Endothelial cell of umbilical vein (primary cell): ENCODE measurements around the gene CNTN1. TPM values are rescaled to one million over a fixed set of nuclear protein-coding genes. Genes with fewer than 3 reads are reported as not detected.

Experiments used
- BruUV-seq: library from RNA; stranded (reverse); fragments of 400-500 nt; replicated peaks from 2 replicates; lab custom pipeline; 2021; lab: Mats Ljungman, UMichigan
- CTCF ChIA-PET: fragments of 300-600, 350-600 bp; sonication (Branson Sonifier 250); formaldehyde crosslinking; loops from one replicate; lab custom pipeline; 2021; ENCODE audit warnings: antibody characterized with exemption, inconsistent platforms; lab: Charles Lee
- POLR2A ChIA-PET: fragments of 300-600, 350-600 bp; sonication (Branson Sonifier 250); formaldehyde crosslinking; loops from one replicate; lab custom pipeline; 2021; ENCODE audit warnings: antibody characterized with exemption, inconsistent platforms; lab: Charles Lee
- DNase-seq: peaks from one replicate; pipeline ENCODE4 v3.0.0-alpha.2; 2011; ENCODE audit warnings: low read depth, low spot score
- FAIRE-seq: peaks from 2 replicates; lab custom pipeline; 2011; peaks lifted over from hg19 to GRCh38; lab: Jason Lieb, UNC
- H2AFZ ChIP-seq: 2 replicates; pipeline ENCODE4 v1.6.0; 2012; ENCODE audit warnings: low read depth, low read length, control low read depth, inconsistent platforms
- H3K27ac ChIP-seq: 2 replicates; pipeline ENCODE4 v1.5.1; 2011; ENCODE audit warnings: low read depth, mild to moderate bottlenecking, control low read depth, low read length, moderate library complexity; ENCODE audit not compliant: insufficient read depth
- H3K27me3 ChIP-seq, 2 experiments: 2 replicates each; pipeline versions ENCODE4 v1.6.0 to v1.6.1; 2011; ENCODE audit warnings: low read length in 2 of 2, mixed read lengths in 1 of 2; ENCODE audit not compliant: control insufficient read depth in 2 of 2, insufficient read depth in 2 of 2
- H3K36me3 ChIP-seq, 2 experiments: 2 replicates in 1 of 2; 3 replicates in 1 of 2; pipeline ENCODE4 v1.5.1; 2011; ENCODE audit warnings: low read length in 2 of 2, mild to moderate bottlenecking in 1 of 2, moderate library complexity in 1 of 2; ENCODE audit not compliant: control insufficient read depth in 2 of 2, insufficient read depth in 2 of 2; ENCODE audit errors: extremely low read depth in 1 of 2
- H3K4me1 ChIP-seq: 3 replicates; pipeline ENCODE4 v1.5.1; 2011; ENCODE audit warnings: mild to moderate bottlenecking, low read length; ENCODE audit not compliant: control insufficient read depth, insufficient read depth; ENCODE audit errors: extremely low read depth
- H3K4me2 ChIP-seq: 2 replicates; pipeline ENCODE4 v1.6.1; 2011; ENCODE audit warnings: low read length, control low read depth, mixed read lengths; ENCODE audit not compliant: insufficient read depth
- H3K4me3 ChIP-seq, 3 experiments: fragments of 200-600 bp in 1 of 3; sonication (generic), shearing (Covaris generic) in 1 of 3; replicated peaks in 1 of 3; 2 replicates each; pipeline ENCODE4 v1.5.1; 2011 to 2016; ENCODE audit warnings: control low read depth in 3 of 3, low read length in 3 of 3, mild to moderate bottlenecking in 2 of 3, inconsistent platforms in 1 of 3, low read depth in 1 of 3, moderate library complexity in 1 of 3; ENCODE audit not compliant: insufficient read depth in 1 of 3
- H3K79me2 ChIP-seq: 2 replicates; pipeline ENCODE4 v1.6.0; 2012; ENCODE audit warnings: low read length, inconsistent platforms; ENCODE audit not compliant: control insufficient read depth, insufficient read depth
- H3K9ac ChIP-seq: replicated peaks from 2 replicates; pipeline ENCODE3; 2011; ENCODE audit warnings: low read length, control low read depth; ENCODE audit not compliant: insufficient read depth; ENCODE audit errors: extremely low read depth
- H3K9me1 ChIP-seq: replicated peaks from 3 replicates; pipeline ENCODE4 v1.6.0; 2011; ENCODE audit warnings: mild to moderate bottlenecking, low read length; ENCODE audit not compliant: control insufficient read depth, insufficient read depth; ENCODE audit errors: extremely low read depth
- H3K9me3 ChIP-seq: replicated peaks from 2 replicates; pipeline ENCODE4 v1.5.1; 2012; ENCODE audit warnings: low read length, inconsistent platforms; ENCODE audit not compliant: control insufficient read depth, insufficient read depth
- H4K20me1 ChIP-seq: replicated peaks from 2 replicates; pipeline ENCODE3; 2011; ENCODE audit warnings: mild to moderate bottlenecking, low read length; ENCODE audit not compliant: control insufficient read depth, insufficient read depth; ENCODE audit errors: extremely low read depth
- CTCF ChIP-seq, 2 donors: IDR thresholded peaks; 1 replicate in 1 of 2; 2 replicates in 1 of 2; pipeline ENCODE4 v1.5.1; 2011; ENCODE audit warnings: low read length in 2 of 2, mild to moderate bottlenecking in 2 of 2, moderate library complexity in 2 of 2, control low read depth in 1 of 2, inconsistent platforms in 1 of 2, low read depth in 1 of 2; ENCODE audit not compliant: insufficient read depth in 1 of 2; ENCODE audit errors: extremely low read depth in 1 of 2
- EZH2 ChIP-seq: IDR thresholded peaks from 2 replicates; pipeline ENCODE4 v1.6.1; 2012; ENCODE audit warnings: borderline replicate concordance, low read depth, mild to moderate bottlenecking, moderate library complexity, low read length, inconsistent platforms; ENCODE audit not compliant: severe bottlenecking
- FOS ChIP-seq: IDR thresholded peaks from 2 replicates; pipeline ENCODE4 v1.6.1; 2011; ENCODE audit warnings: mild to moderate bottlenecking, low read length, moderate library complexity, borderline replicate concordance; ENCODE audit not compliant: insufficient read depth
- GATA2 ChIP-seq: IDR thresholded peaks from 2 replicates; pipeline ENCODE4 v1.7.0; 2011; ENCODE audit warnings: low read depth, mild to moderate bottlenecking, moderate library complexity, mixed read lengths, low read length; ENCODE audit not compliant: insufficient read length, insufficient read depth
- JUN ChIP-seq: IDR thresholded peaks from 2 replicates; pipeline ENCODE4 v1.6.1; 2011; ENCODE audit warnings: borderline replicate concordance, low read depth; ENCODE audit not compliant: insufficient read length, insufficient read depth
- MAX ChIP-seq: IDR thresholded peaks from 2 replicates; pipeline ENCODE4 v1.6.1; 2011; ENCODE audit not compliant: insufficient read depth, insufficient read length
- MYC ChIP-seq: IDR thresholded peaks from one replicate; pipeline ENCODE4 v1.6.1; 2011; ENCODE audit warnings: mild to moderate bottlenecking, low read depth, low read length
- POLR2A ChIP-seq: IDR thresholded peaks from 2 replicates; pipeline ENCODE4 v1.6.1; 2012; ENCODE audit warnings: low read depth, mild to moderate bottlenecking, control low read depth, low read length
- POLR2AphosphoS5 ChIP-seq: IDR thresholded peaks from 2 replicates; pipeline ENCODE4 v1.6.1; 2012; ENCODE audit warnings: low read depth, mild to moderate bottlenecking, control low read depth, low read length, moderate library complexity; ENCODE audit not compliant: insufficient read depth
- dilution Hi-C: fragments of 300-500 bp; cut with MboI; formaldehyde crosslinking; loops from one replicate; pipeline ENCODE4 v1.15.0; 2019; ENCODE audit warnings: low sequenced_read_pairs; ENCODE audit not compliant: extremely low pct_ligation_motif_present
- intact Hi-C: fragments of 100-400 bp; cut with micrococcal nuclease; formaldehyde crosslinking; loops from one replicate; pipeline ENCODE4 v1.10.0; 2022
- polyA plus RNA-seq, 4 experiments: library from polyadenylated mRNA; depleted of rRNA in 3 of 4; stranded (reverse) in 3 of 4; unstranded in 1 of 4; fragments of >200 nt; gene quantifications; 2 replicates each; pipeline versions ENCODE4 v1.2.1 to v1.2.3, GENCODE V29; 2011 to 2012; ENCODE audit warnings: missing spikeins in 1 of 4
- total RNA-seq: library from RNA; stranded (reverse); gene quantifications from 2 replicates; pipeline ENCODE4 v1.2.3, GENCODE V29; 2021

The CNTN1 gene
- total and polyA plus RNA-seq, 2 donors (not counting 3 experiments of a cell fraction or from before 2014, with no cell fraction given): 0.07 TPM; not detected in 1

- intact Hi-C loops (no loop called here), dilution Hi-C loops (no loop called here)
- H3K4me1 ChIP-seq: no peaks in the 10 kb centered on the region
- no peak for TF ChIP-seq FOS
- TF ChIP-seq MYC: no peak
- TF ChIP-seq POLR2AphosphoS5: no peak
- TF ChIP-seq CTCF (IDR thresholded peaks at IDR 0.05; ENCODE audit: extremely low read depth in 1 of 2, insufficient read depth in 1 of 2, low read depth in 1 of 2, low read length in 2 of 2): no peak
- no peak for TF ChIP-seq MAX
- TF ChIP-seq JUN: no peak
- TF ChIP-seq EZH2: no peak
- no peak for TF ChIP-seq POLR2A
- no peak for TF ChIP-seq GATA2
- no peak overlapping the region for H3K4me2 ChIP-seq
- CTCF ChIA-PET: no interaction called here
- no peak overlapping the region for H3K9ac ChIP-seq
- no peak overlapping the region for H2AFZ ChIP-seq
- H3K9me3 ChIP-seq: no peaks in the 10 kb centered on the region
- no peaks in the 10 kb centered on the region for H3K27me3 ChIP-seq
- no peaks in the 10 kb centered on the region for H3K79me2 ChIP-seq
- no TSS peak for BruUV-seq
- POLR2A ChIA-PET: no interaction called here
- FAIRE-seq (no peak), DNase-seq (no peak)
- no peak overlapping the region for H3K4me3 ChIP-seq
- no peaks in the 10 kb centered on the region for H4K20me1 ChIP-seq
- H3K9me1 ChIP-seq: no peaks in the 10 kb centered on the region
- no peak overlapping the region for H3K27ac ChIP-seq
- H3K36me3 ChIP-seq: no peaks in the 10 kb centered on the region
Measured at GRCh38 chr12:41053046-41053445, 360.8 kb downstream of the CNTN1 start.
